ENCODE measurements around the gene HSPB9. TPM values are rescaled to one million over a fixed set of nuclear protein-coding genes. Genes with fewer than 3 reads are reported as not detected.
"Not testable (repeated sequence)": the region's sequence is repeated elsewhere in the genome, so short reads cannot be mapped to it uniquely, and the experiment has no call there.

Gene HSPB9
- total RNA-seq, 1 experiment from 2014 or later = not detected

DNA sequence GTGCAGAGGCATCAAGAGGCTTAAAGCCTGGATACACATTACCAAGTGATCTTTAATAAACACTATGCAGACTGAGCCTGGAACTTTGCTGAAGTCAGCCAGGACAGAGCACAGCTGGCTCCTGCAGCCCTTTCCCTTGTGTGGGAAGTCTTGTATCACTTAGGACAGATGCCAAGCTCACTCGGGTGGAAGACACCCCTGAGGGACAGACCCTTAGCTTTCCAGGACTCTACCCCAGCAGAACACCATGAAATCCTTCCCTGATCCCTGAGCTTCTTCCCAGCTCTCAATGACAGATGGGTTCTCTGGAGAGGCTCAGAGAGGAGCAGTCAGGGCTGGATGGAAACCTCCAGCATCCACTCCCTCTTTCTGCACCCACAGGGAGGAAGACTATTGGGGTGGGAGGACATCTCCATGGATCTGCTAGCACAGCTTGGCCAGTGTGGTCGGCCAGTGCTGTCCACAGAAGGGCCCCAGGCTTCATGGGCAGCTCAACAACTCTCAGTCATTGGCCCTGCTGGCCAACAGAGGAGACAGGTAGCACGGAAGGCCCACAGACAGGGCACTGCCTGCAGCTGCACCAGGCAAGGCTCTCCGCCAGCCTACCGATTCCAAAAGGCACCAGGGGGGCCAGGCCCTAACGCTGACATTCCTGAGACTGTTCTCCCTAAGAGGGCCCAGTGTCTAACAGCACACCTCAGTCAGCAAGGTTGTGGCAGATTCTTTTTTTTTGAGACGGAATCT, 16.3 kb downstream of the HSPB9 start:
- BruUV-seq (replicated peaks) = no TSS peak
- no peak; the same call in 1 of the 2 replicates for ATAC-seq
- Histone ChIP-seq H3K36me3 (ENCODE audit: control insufficient read depth in 1 of 2, insufficient read depth in 2 of 2, low read length in 2 of 2) (peaks cover 4 to 19% of the 10 kb centered on the region in 2 experiments; a peak in 3 of 4 replicates), H3K4me1 (ENCODE audit: control insufficient read depth in 1 of 2, insufficient read depth in 2 of 2, low read length in 2 of 2) (peaks cover 0 to 11% of the 10 kb centered on the region in 2 experiments; a peak in 2 of 4 replicates), H4K20me1 (ENCODE audit: insufficient read depth) (no peaks in the 10 kb centered on the region), H3K9me2 (ENCODE audit: insufficient read depth) (no peaks in the 10 kb centered on the region), H3K79me2 (ENCODE audit: insufficient read depth, low read length) (peaks cover 96% of the 10 kb centered on the region), H3K9me3 (ENCODE audit: control insufficient read depth in 1 of 2, insufficient read depth in 1 of 2, low read depth in 1 of 2, low read length in 2 of 2) (no peaks in the 10 kb centered on the region), H2AFZ (ENCODE audit: low read depth, low read length, poor library complexity, severe bottlenecking) (no peak overlapping the region), H3K27ac (ENCODE audit: low read depth, low read length) (no peak overlapping the region), H3K9ac (ENCODE audit: low read length) (no peak overlapping the region), H3K27me3 (ENCODE audit: insufficient read depth, low read length) (no peaks in the 10 kb centered on the region), H3K4me2 (ENCODE audit: low read length) (no peak overlapping the region), H3K4me3 (replicated peaks in 1 of 2; ENCODE audit: low read depth in 1 of 2, low read length in 2 of 2) (no peak overlapping the region)
- intact Hi-C loops (cut with micrococcal nuclease) = no loop called here
- ChIA-PET CTCF (no interaction called here), POLR2A (interaction anchor here (1.2 kb wide), 1 partner anchor 13 kb away, joined by 3 read pairs; no protein-coding TSS in a partner anchor), RAD21 (ENCODE audit: low non-redundant PET in 1 of 2, low total read pairs in 2 of 2, uncharacterized antibody in 2 of 2, unreplicated experiment in 2 of 2) (no interaction called here)
- TF ChIP-seq ZFX (IDR thresholded peaks at IDR 0.05) = no peak
- TF ChIP-seq JUND (IDR thresholded peaks at IDR 0.05) = no peak
- no peak for TF ChIP-seq ELF1 (IDR thresholded peaks at IDR 0.05; ENCODE audit: borderline replicate concordance, low read depth)
- TF ChIP-seq SP1 (IDR thresholded peaks at IDR 0.05; ENCODE audit: low read depth) = no peak
- no peak for TF ChIP-seq ZNF274 (IDR thresholded peaks at IDR 0.05; ENCODE audit: low read depth, low read length)
- TF ChIP-seq EZH2phosphoT487 (IDR thresholded peaks at IDR 0.05; ENCODE audit: borderline replicate concordance) = no peak
- no peak for TF ChIP-seq SIN3A (IDR thresholded peaks at IDR 0.05; ENCODE audit: low read depth)
- TF ChIP-seq, protein P1, sequence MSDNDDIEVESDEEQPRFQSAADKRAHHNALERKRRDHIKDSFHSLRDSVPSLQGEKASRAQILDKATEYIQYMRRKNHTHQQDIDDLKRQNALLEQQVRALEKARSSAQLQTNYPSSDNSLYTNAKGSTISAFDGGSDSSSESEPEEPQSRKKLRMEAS (IDR thresholded peaks at IDR 0.05) = no peak
- no peak for TF ChIP-seq FOSL1 (IDR thresholded peaks at IDR 0.05; ENCODE audit: low read depth)
- TF ChIP-seq CEBPB (IDR thresholded peaks at IDR 0.05; ENCODE audit: low read depth) = no peak
- TF ChIP-seq, protein P2, sequence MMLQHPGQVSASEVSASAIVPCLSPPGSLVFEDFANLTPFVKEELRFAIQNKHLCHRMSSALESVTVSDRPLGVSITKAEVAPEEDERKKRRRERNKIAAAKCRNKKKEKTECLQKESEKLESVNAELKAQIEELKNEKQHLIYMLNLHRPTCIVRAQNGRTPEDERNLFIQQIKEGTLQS (IDR thresholded peaks at IDR 0.05) = no peak
- TF ChIP-seq, protein P3, sequence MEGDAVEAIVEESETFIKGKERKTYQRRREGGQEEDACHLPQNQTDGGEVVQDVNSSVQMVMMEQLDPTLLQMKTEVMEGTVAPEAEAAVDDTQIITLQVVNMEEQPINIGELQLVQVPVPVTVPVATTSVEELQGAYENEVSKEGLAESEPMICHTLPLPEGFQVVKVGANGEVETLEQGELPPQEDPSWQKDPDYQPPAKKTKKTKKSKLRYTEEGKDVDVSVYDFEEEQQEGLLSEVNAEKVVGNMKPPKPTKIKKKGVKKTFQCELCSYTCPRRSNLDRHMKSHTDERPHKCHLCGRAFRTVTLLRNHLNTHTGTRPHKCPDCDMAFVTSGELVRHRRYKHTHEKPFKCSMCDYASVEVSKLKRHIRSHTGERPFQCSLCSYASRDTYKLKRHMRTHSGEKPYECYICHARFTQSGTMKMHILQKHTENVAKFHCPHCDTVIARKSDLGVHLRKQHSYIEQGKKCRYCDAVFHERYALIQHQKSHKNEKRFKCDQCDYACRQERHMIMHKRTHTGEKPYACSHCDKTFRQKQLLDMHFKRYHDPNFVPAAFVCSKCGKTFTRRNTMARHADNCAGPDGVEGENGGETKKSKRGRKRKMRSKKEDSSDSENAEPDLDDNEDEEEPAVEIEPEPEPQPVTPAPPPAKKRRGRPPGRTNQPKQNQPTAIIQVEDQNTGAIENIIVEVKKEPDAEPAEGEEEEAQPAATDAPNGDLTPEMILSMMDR (IDR thresholded peaks at IDR 0.05 in 2 of 3, conservative IDR thresholded peaks at IDR 0.05 in 1 of 3; ENCODE audit: borderline replicate concordance in 1 of 3, insufficient read depth in 1 of 3, low read depth in 2 of 3, low read length in 2 of 3) = no peak
- TF ChIP-seq RAD21 (IDR thresholded peaks at IDR 0.05; ENCODE audit: low read depth) = no peak
- no peak for TF ChIP-seq CBX3 (IDR thresholded peaks at IDR 0.05; ENCODE audit: low read depth)
- no peak for TF ChIP-seq SRF (IDR thresholded peaks at IDR 0.05; ENCODE audit: low read depth)
- TF ChIP-seq POLR2AphosphoS5 (IDR thresholded peaks at IDR 0.05; ENCODE audit: low read depth, low read length) = no peak
- no peak for DNase-seq (ENCODE audit: low read depth, low spot score)

DNA sequence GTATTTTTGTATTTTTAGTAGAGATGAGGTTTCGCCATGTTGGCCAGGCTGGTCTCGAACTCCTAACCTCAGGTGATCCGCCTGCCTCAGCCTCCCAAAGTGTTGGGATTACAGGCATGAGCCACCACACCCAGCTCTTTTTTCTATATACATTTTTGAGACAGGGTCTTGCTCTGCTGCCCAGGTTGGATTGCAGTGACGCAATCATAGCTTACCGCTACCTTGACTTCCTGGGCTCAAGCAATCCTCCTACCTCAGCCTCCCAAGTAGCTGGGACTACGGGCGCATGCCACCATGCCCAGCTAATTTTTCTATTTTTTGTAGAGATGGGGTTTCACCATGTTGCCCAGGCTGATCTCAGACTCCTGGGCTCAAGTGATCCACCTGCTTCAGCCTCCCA, 18.1 kb downstream of the HSPB9 start:
- H3K9me3 ChIP-seq (ENCODE audit: control insufficient read depth in 1 of 2, insufficient read depth in 1 of 2, low read depth in 1 of 2, low read length in 2 of 2); POLR2A ChIA-PET; H3K9ac ChIP-seq (ENCODE audit: low read length); RAD21 ChIA-PET (ENCODE audit: low non-redundant PET in 1 of 2, low total read pairs in 2 of 2, uncharacterized antibody in 2 of 2, unreplicated experiment in 2 of 2); ATAC-seq; H3K4me1 ChIP-seq (ENCODE audit: control insufficient read depth in 1 of 2, insufficient read depth in 2 of 2, low read length in 2 of 2); H2AFZ ChIP-seq (ENCODE audit: low read depth, low read length, poor library complexity, severe bottlenecking); H3K27me3 ChIP-seq (ENCODE audit: insufficient read depth, low read length); H3K4me2 ChIP-seq (ENCODE audit: low read length); DNase-seq (ENCODE audit: low read depth, low spot score); intact Hi-C loops (cut with micrococcal nuclease); H4K20me1 ChIP-seq (ENCODE audit: insufficient read depth); CTCF ChIA-PET; BruUV-seq (replicated peaks); H3K4me3 ChIP-seq (replicated peaks in 1 of 2; ENCODE audit: low read depth in 1 of 2, low read length in 2 of 2); H3K27ac ChIP-seq (ENCODE audit: low read depth, low read length); H3K9me2 ChIP-seq (ENCODE audit: insufficient read depth): not testable (repeated sequence)
- Histone ChIP-seq H3K79me2 (ENCODE audit: insufficient read depth, low read length) (peaks cover 93% of the 10 kb centered on the region), H3K36me3 (ENCODE audit: control insufficient read depth in 1 of 2, insufficient read depth in 2 of 2, low read length in 2 of 2) (peaks cover 9 to 19% of the 10 kb centered on the region in 2 experiments; a peak in 3 of 4 replicates)
